A673 (cell line): ENCODE measurements around the gene CDKN2B-AS1.

Experiments used
- CTCF ChIP-seq: fragments of 300-800, 200-600 bp; sonication (generic); conservative IDR thresholded peaks from 2 replicates; pipeline ENCODE4 v1.5.1; 2017; ENCODE audit warnings: low read depth, mild to moderate bottlenecking, antibody characterized with exemption, low read length, moderate library complexity, mixed read lengths
- EZH2 ChIP-seq: fragments of 200-600 bp; sonication (generic); IDR thresholded peaks from 2 replicates; pipeline ENCODE4 v1.6.1; 2017; ENCODE audit warnings: borderline replicate concordance, low read depth, mild to moderate bottlenecking, mixed read lengths, antibody characterized with exemption, low read length; ENCODE audit not compliant: poor library complexity, severe bottlenecking

GRCh38 chr9:22111954-22112247, 117.3 kb downstream of the CDKN2B-AS1 start:
- no peak for TF ChIP-seq CTCF
- no peak for TF ChIP-seq EZH2
